ENCODE measurements around the gene SUSD6.

The SUSD6 gene

GRCh38 chr14:69666112-69666511 is 54.7 kb downstream of the SUSD6 start:
- no peak for DNase-seq (ENCODE audit: extremely low spot score, insufficient read length, low read depth)
- FAIRE-seq = no peak

GRCh38 chr14:69666690-69667211 is 55.4 kb downstream of the SUSD6 start:
- FAIRE-seq (no peak), DNase-seq (ENCODE audit: extremely low spot score, insufficient read length, low read depth) (no peak)

GRCh38 chr14:69667938-69668335 is 56.5 kb downstream of the SUSD6 start:
- DNase-seq (ENCODE audit: extremely low spot score, insufficient read length, low read depth) = no peak
- no peak for FAIRE-seq

GRCh38 chr14:69669375-69669774 is 58.0 kb downstream of the SUSD6 start:
- no peak for FAIRE-seq
- DNase-seq (ENCODE audit: extremely low spot score, insufficient read length, low read depth) = no peak

- DNase-seq (ENCODE audit: extremely low spot score, insufficient read length, low read depth) (no peak), FAIRE-seq (no peak)
Measured at GRCh38 chr14:69670093-69670492, 58.7 kb downstream of the SUSD6 start.

GRCh38 chr14:69671365-69672030 is 60.1 kb downstream of the SUSD6 start:
- DNase-seq (ENCODE audit: extremely low spot score, insufficient read length, low read depth) = no peak

GRCh38 chr14:69672356-69672755 is 61.0 kb downstream of the SUSD6 start:
- FAIRE-seq (peak; percentile 33), DNase-seq (ENCODE audit: extremely low spot score, insufficient read length, low read depth) (no peak)

More at GRCh38 chr14:69671365-69672030, 60.1 kb downstream of the SUSD6 start:
- no peak for FAIRE-seq

- FAIRE-seq (peak; percentile 92), DNase-seq (ENCODE audit: extremely low spot score, insufficient read length, low read depth) (no peak)
Measured at GRCh38 chr14:69673104-69673503, 61.7 kb downstream of the SUSD6 start.

GRCh38 chr14:69673578-69674305 is 62.3 kb downstream of the SUSD6 start:
- FAIRE-seq (no peak), DNase-seq (ENCODE audit: extremely low spot score, insufficient read length, low read depth) (no peak)

- no peak for DNase-seq (ENCODE audit: extremely low spot score, insufficient read length, low read depth)
- no peak for FAIRE-seq
Measured at GRCh38 chr14:69674546-69675244, 63.3 kb downstream of the SUSD6 start.

GRCh38 chr14:69675245-69675583 is 63.8 kb downstream of the SUSD6 start:
- FAIRE-seq (no peak), DNase-seq (ENCODE audit: extremely low spot score, insufficient read length, low read depth) (no peak)

GRCh38 chr14:69675877-69676416 is 64.6 kb downstream of the SUSD6 start:
- DNase-seq (ENCODE audit: extremely low spot score, insufficient read length, low read depth) (peak; percentile 63), FAIRE-seq (peak; percentile 97)

GRCh38 chr14:69676723-69677122 is 65.3 kb downstream of the SUSD6 start:
- DNase-seq (ENCODE audit: extremely low spot score, insufficient read length, low read depth) (no peak), FAIRE-seq (no peak)

- no peak for FAIRE-seq
- no peak for DNase-seq (ENCODE audit: extremely low spot score, insufficient read length, low read depth)
Measured at GRCh38 chr14:69680297-69680696, 68.9 kb downstream of the SUSD6 start.

GRCh38 chr14:69682136-69682535 is 70.7 kb downstream of the SUSD6 start:
- no peak for FAIRE-seq
- no peak for DNase-seq (ENCODE audit: extremely low spot score, insufficient read length, low read depth)

- DNase-seq (ENCODE audit: extremely low spot score, insufficient read length, low read depth) = no peak
- FAIRE-seq = no peak
Measured at GRCh38 chr14:69682621-69683263, 71.3 kb downstream of the SUSD6 start.

- DNase-seq (ENCODE audit: extremely low spot score, insufficient read length, low read depth) = no peak
- FAIRE-seq = peak; percentile 71
Measured at GRCh38 chr14:69683971-69684370, 72.6 kb downstream of the SUSD6 start.

GRCh38 chr14:69684461-69685217 is 73.2 kb downstream of the SUSD6 start:
- no peak for FAIRE-seq
- DNase-seq (ENCODE audit: extremely low spot score, insufficient read length, low read depth) = no peak

- FAIRE-seq (peak; percentile 38), DNase-seq (ENCODE audit: extremely low spot score, insufficient read length, low read depth) (no peak)
Measured at GRCh38 chr14:69685218-69685616, 73.8 kb downstream of the SUSD6 start.
